ENCODE results near the gene ULK1. TPM values are rescaled to one million over a fixed set of nuclear protein-coding genes. Genes with fewer than 3 reads are reported as not detected.

ULK1 gene
- total RNA-seq, 1 donor from 2014 or later = 7.8 TPM

- DNase-seq = no peak
Observed at GRCh38 chr12:131908092-131909080, 14.0 kb downstream of the ULK1 start.

GRCh38 chr12:131909081-131909751, 14.8 kb downstream of the ULK1 start:
- no peak for DNase-seq

- no peak for DNase-seq
Observed at GRCh38 chr12:131909752-131910219, 15.4 kb downstream of the ULK1 start.

- no peak for DNase-seq
Observed at GRCh38 chr12:131910302-131911027, 16.0 kb downstream of the ULK1 start.

- no peak for DNase-seq
Observed at GRCh38 chr12:131911028-131911650, 16.7 kb downstream of the ULK1 start.

GRCh38 chr12:131911851-131912477, 17.5 kb downstream of the ULK1 start:
- DNase-seq = no peak

- DNase-seq = peak; percentile 41
Observed at GRCh38 chr12:131912518-131913274, 18.3 kb downstream of the ULK1 start.

GRCh38 chr12:131913666-131914065, 19.2 kb downstream of the ULK1 start:
- no peak for DNase-seq

GRCh38 chr12:131914179-131914702, 19.8 kb downstream of the ULK1 start:
- no peak for DNase-seq

GRCh38 chr12:131915000-131915689, 20.7 kb downstream of the ULK1 start:
- DNase-seq = no peak

GRCh38 chr12:131915823-131916222, 21.4 kb downstream of the ULK1 start:
- DNase-seq = no peak

- no peak for DNase-seq
Observed at GRCh38 chr12:131916306-131917138, 22.1 kb downstream of the ULK1 start.

- DNase-seq = no peak
Observed at GRCh38 chr12:131917139-131917710, 22.8 kb downstream of the ULK1 start.

- DNase-seq = no peak
Observed at GRCh38 chr12:131917711-131918306, 23.4 kb downstream of the ULK1 start.

- DNase-seq = no peak
Observed at GRCh38 chr12:131918311-131919050, 24.1 kb downstream of the ULK1 start.

- DNase-seq = no peak
Observed at GRCh38 chr12:131919051-131919347, 24.6 kb downstream of the ULK1 start.

GRCh38 chr12:131919366-131920156, 25.1 kb downstream of the ULK1 start:
- no peak for DNase-seq

Data from occipital lobe (tissue), 2 donors.